Spinal cord (tissue), 10 donors: ENCODE data around the gene NFYB. TPM values are rescaled to one million over a fixed set of nuclear protein-coding genes. Genes with fewer than 3 reads are reported as not detected.
"Not testable (repeated sequence)": the region's sequence is repeated elsewhere in the genome, so short reads cannot be mapped to it uniquely, and the experiment has no call there.

ENCODE experiments used
- DNase-seq, 6 donors: peaks; one replicate each; pipeline versions ENCODE4 v3.0.0 to v3.0.0-alpha.2; 2013 to 2015; ENCODE audit warnings: low spot score in 6 of 6, low read depth in 4 of 6
- H3K27ac ChIP-seq: one replicate; pipeline ENCODE4 v1.5.1; 2013; ENCODE audit warnings: low read depth, low read length, control low read depth
- H3K27me3 ChIP-seq: one replicate; pipeline ENCODE4 v1.6.1; 2013; ENCODE audit warnings: low read length; ENCODE audit not compliant: control insufficient read depth, insufficient read depth
- H3K36me3 ChIP-seq: one replicate; pipeline ENCODE4 v1.6.1; 2013; ENCODE audit warnings: low read length; ENCODE audit not compliant: control insufficient read depth, insufficient read depth
- H3K4me1 ChIP-seq: one replicate; pipeline ENCODE4 v1.6.1; 2013; ENCODE audit warnings: low read length; ENCODE audit not compliant: control insufficient read depth, insufficient read depth
- H3K4me3 ChIP-seq: one replicate; pipeline ENCODE4 v1.5.1; 2013; ENCODE audit warnings: low read depth, low read length, control low read depth
- H3K9me3 ChIP-seq: one replicate; pipeline ENCODE4 v1.6.1; 2013; ENCODE audit warnings: low read length; ENCODE audit not compliant: control insufficient read depth, insufficient read depth
- WGBS: methylation state at CpG from one replicate; pipeline ENCODE4 v1.1.5; 2013; ENCODE audit warnings: missing lambda C conversion rate; ENCODE audit not compliant: insufficient coverage; 5-methylcytosine and 5-hydroxymethylcytosine counted together
- polyA plus RNA-seq, 2 donors: library from polyadenylated mRNA; unstranded; fragments of 120-200 nt; gene quantifications; one replicate each; pipeline ENCODE4 v1.2.1, GENCODE V29; 2013; ENCODE audit not compliant: insufficient read length in 2 of 2
- total RNA-seq, 2 donors: library from RNA; depleted of rRNA in 1 of 2; stranded (reverse); fragments of 120-200 nt in 1 of 2; fragments of >200 nt in 1 of 2; gene quantifications; one replicate each; pipeline versions ENCODE4 v1.2.3 to v1.2.4, GENCODE V29; 2013 to 2014
- donor health status: healthy.

The NFYB gene
- total and polyA plus RNA-seq, 4 donors: 28.2 to 74.7 (median 51.8) TPM

GRCh38 chr12:104177336-104177662, 39.3 kb upstream of the NFYB start:
- Histone ChIP-seq H3K36me3 (no peaks in the 10 kb centered on the region), H3K9me3 (no peaks in the 10 kb centered on the region), H3K4me3 (no peak overlapping the region), H3K27ac (no peak overlapping the region), H3K4me1 (peaks cover 6% of the 10 kb centered on the region), H3K27me3 (no peaks in the 10 kb centered on the region)
- no peak for DNase-seq
- WGBS: no CpG with 5 or more reads among the region's 2 CpGs

- H3K36me3 ChIP-seq: no peaks in the 10 kb centered on the region
- H3K27me3 ChIP-seq: no peaks in the 10 kb centered on the region
- DNase-seq: no peak
- no peak overlapping the region for H3K27ac ChIP-seq
- 85% methylated on average over 8 of the region's 10 CpGs for WGBS
- H3K4me1 ChIP-seq: peaks cover 6% of the 10 kb centered on the region
- no peak overlapping the region for H3K4me3 ChIP-seq
- H3K9me3 ChIP-seq: no peaks in the 10 kb centered on the region
These were observed 37.8 kb upstream of the NFYB start for GRCh38 chr12:104175726-104176247.

- not testable (repeated sequence) for H3K27me3 ChIP-seq, H3K4me1 ChIP-seq, H3K4me3 ChIP-seq, H3K27ac ChIP-seq, H3K9me3 ChIP-seq, DNase-seq, H3K36me3 ChIP-seq
- WGBS: no CpG with 5 or more reads among the region's 5 CpGs
These were observed 35.8 kb upstream of the NFYB start for GRCh38 chr12:104173804-104174203.

- Histone ChIP-seq H3K27ac (no peak overlapping the region), H3K36me3 (no peaks in the 10 kb centered on the region), H3K9me3 (no peaks in the 10 kb centered on the region), H3K27me3 (no peaks in the 10 kb centered on the region), H3K4me3 (no peak overlapping the region), H3K4me1 (peaks cover under 1% of the 10 kb centered on the region)
- peak in 1 of 6 donors; percentile 18 for DNase-seq
- WGBS: 95% methylated on average over 5 of the region's 6 CpGs
These were observed 34.5 kb upstream of the NFYB start for GRCh38 chr12:104172570-104172947.

GRCh38 chr12:104171785-104172569, 34.0 kb upstream of the NFYB start:
- no peak for DNase-seq
- no peaks in the 10 kb centered on the region for H3K36me3 ChIP-seq
- no peak overlapping the region for H3K27ac ChIP-seq
- 82% methylated on average over 19 of the region's 28 CpGs for WGBS
- H3K27me3 ChIP-seq: no peaks in the 10 kb centered on the region
- H3K9me3 ChIP-seq: no peaks in the 10 kb centered on the region
- no peak overlapping the region for H3K4me3 ChIP-seq
- H3K4me1 ChIP-seq: no peaks in the 10 kb centered on the region

GRCh38 chr12:104168596-104168995, 30.6 kb upstream of the NFYB start:
- DNase-seq: no peak
- H3K27ac ChIP-seq: no peak overlapping the region
- H3K36me3 ChIP-seq: no peaks in the 10 kb centered on the region
- H3K4me1 ChIP-seq: no peaks in the 10 kb centered on the region
- WGBS: 95% methylated on average over 3 of the region's 5 CpGs
- H3K4me3 ChIP-seq: no peak overlapping the region
- H3K27me3 ChIP-seq: no peaks in the 10 kb centered on the region
- H3K9me3 ChIP-seq: no peaks in the 10 kb centered on the region

GRCh38 chr12:104167519-104168458, 29.8 kb upstream of the NFYB start:
- Histone ChIP-seq H3K9me3 (no peaks in the 10 kb centered on the region), H3K4me3 (no peak overlapping the region), H3K27me3 (no peaks in the 10 kb centered on the region), H3K4me1 (no peaks in the 10 kb centered on the region), H3K36me3 (no peaks in the 10 kb centered on the region), H3K27ac (no peak overlapping the region)
- 100% methylated on average over 1 of the region's 5 CpGs for WGBS
- no peak for DNase-seq

GRCh38 chr12:104166465-104166864, 28.5 kb upstream of the NFYB start:
- DNase-seq: no peak
- H3K27me3 ChIP-seq: no peaks in the 10 kb centered on the region
- no peaks in the 10 kb centered on the region for H3K36me3 ChIP-seq
- no peak overlapping the region for H3K27ac ChIP-seq
- no peaks in the 10 kb centered on the region for H3K9me3 ChIP-seq
- WGBS: 71% methylated on average over 6 of the region's 6 CpGs
- no peak overlapping the region for H3K4me3 ChIP-seq
- no peaks in the 10 kb centered on the region for H3K4me1 ChIP-seq

- H3K27me3 ChIP-seq: no peaks in the 10 kb centered on the region
- 91% methylated on average over 1 of the region's 2 CpGs for WGBS
- no peaks in the 10 kb centered on the region for H3K9me3 ChIP-seq
- no peak overlapping the region for H3K27ac ChIP-seq
- no peaks in the 10 kb centered on the region for H3K36me3 ChIP-seq
- no peaks in the 10 kb centered on the region for H3K4me1 ChIP-seq
- no peak for DNase-seq
- no peak overlapping the region for H3K4me3 ChIP-seq
These were observed 27.8 kb upstream of the NFYB start for GRCh38 chr12:104165801-104166200.
